OCI-LY1 (cell line): ENCODE results near the gene STRBP.

ENCODE experiments used
- CTCF ChIP-seq: fragments of 200-600 bp; sonication (generic), shearing (Covaris generic); IDR thresholded peaks from 2 replicates; pipeline ENCODE4 v1.5.1; 2017; ENCODE audit warnings: mild to moderate bottlenecking, antibody characterized with exemption, low read length, moderate library complexity, mixed read lengths
- EZH2 ChIP-seq: fragments of 200-600 bp; sonication (generic), shearing (Covaris generic); IDR thresholded peaks from 2 replicates; pipeline ENCODE4 v1.8.0; 2017; ENCODE audit warnings: borderline replicate concordance, mixed run types, mild to moderate bottlenecking, antibody characterized with exemption, low read length, moderate library complexity, mixed read lengths

- TF ChIP-seq CTCF (no peak), EZH2 (no peak)
Measured at GRCh38 chr9:123206065-123206464, 62.3 kb downstream of the STRBP start.
